Psoas muscle (tissue), 8 donors: Measurements from ENCODE around the gene PRPF39. TPM values are rescaled to one million over a fixed set of nuclear protein-coding genes. Genes with fewer than 3 reads are reported as not detected.

Source experiments
- ATAC-seq, 4 donors: fragments of 200-7000 bp; cut with Tn5 transposase; one replicate each; pipeline ENCODE4 v1.9.1; 2020; ENCODE audit warnings: moderate library complexity in 3 of 4, mild to moderate bottlenecking in 2 of 4
- DNase-seq, 2 donors: peaks; one replicate each; pipeline ENCODE4 v3.0.0-alpha.2; 2020
- H3K27ac ChIP-seq: fragments of 200-600 bp; one replicate; pipeline ENCODE4 v1.8.0; 2022
- H3K27me3 ChIP-seq, 3 donors: fragments of 200-600 bp in 1 of 3; one replicate each; pipeline versions ENCODE4 v1.6.1 to v1.8.0; 2013 to 2022; ENCODE audit warnings: low read length in 2 of 3, mild to moderate bottlenecking in 2 of 3, moderate library complexity in 1 of 3; ENCODE audit not compliant: insufficient read depth in 3 of 3
- H3K36me3 ChIP-seq, 2 donors: fragments of 200-600 bp in 1 of 2; one replicate each; pipeline versions ENCODE4 v1.6.1 to v1.8.0; 2013 to 2022; ENCODE audit warnings: low read depth in 1 of 2, mild to moderate bottlenecking in 1 of 2, moderate library complexity in 1 of 2; ENCODE audit not compliant: insufficient read depth in 1 of 2
- H3K4me1 ChIP-seq: fragments of 200-600 bp; one replicate; pipeline ENCODE4 v1.8.0; 2022
- H3K4me3 ChIP-seq: fragments of 200-600 bp; one replicate; pipeline ENCODE4 v1.8.0; 2022; ENCODE audit warnings: mild to moderate bottlenecking
- H3K9me3 ChIP-seq: fragments of 200-600 bp; one replicate; pipeline ENCODE4 v1.8.0; 2022
- WGBS, 3 donors: extraction: QIAGEN DNeasy Blood & Tissue Kit; methylation state at CpG; one replicate each; pipeline versions ENCODE4 v1.1.6 to v1.1.7; 2013; 5-methylcytosine and 5-hydroxymethylcytosine counted together
- intact Hi-C, 2 donors: fragments of 100-400 bp; cut with DNase I; formaldehyde crosslinking; loops; one replicate each; pipeline versions ENCODE4 v1.11.0 to v1.14.2; 2022
- polyA plus RNA-seq, 3 donors: library from polyadenylated mRNA; stranded (reverse); fragments of 200-250 nt; gene quantifications; one replicate each; pipeline ENCODE4 v1.2.3, GENCODE V29; 2013
- total RNA-seq, 4 donors: library from RNA; stranded (reverse); fragmentation: NEBNext Ultra II Directional in 2 of 4; extraction: Animal tissue kit (Norgen Biotek cat#: 25700) in 2 of 4; gene quantifications; one replicate each; pipeline versions ENCODE4 v1.2.1 to v1.2.4, GENCODE V29; 2021 to 2023
- TF ChIP-seq, protein P1 (sequence below): fragments of 200-600 bp; IDR thresholded peaks from one replicate; pipeline ENCODE4 v1.8.0; 2022; ENCODE audit warnings: antibody characterized with exemption
- donor health status: healthy with polysubstance abuse.
- donor health status: DM: no; HTN: no; CAD: no; lungs with moderate emphysema.
- donor health status: Bipolar disorder and iron deficiency.
- donor health status: healthy.
- donor health status: DM: yes; HTN: yes; CAD: no.
- donor health status: DM: no; HTN: no; CAD: no.
- donor health status: DM: no; HTN: no; CAD: no.
- donor health status: DM: yes; HTN: yes; CAD: no.

PRPF39 gene
- total and polyA plus RNA-seq, 7 donors, result 10.1 to 32.4 (median 18.2) TPM

DNA sequence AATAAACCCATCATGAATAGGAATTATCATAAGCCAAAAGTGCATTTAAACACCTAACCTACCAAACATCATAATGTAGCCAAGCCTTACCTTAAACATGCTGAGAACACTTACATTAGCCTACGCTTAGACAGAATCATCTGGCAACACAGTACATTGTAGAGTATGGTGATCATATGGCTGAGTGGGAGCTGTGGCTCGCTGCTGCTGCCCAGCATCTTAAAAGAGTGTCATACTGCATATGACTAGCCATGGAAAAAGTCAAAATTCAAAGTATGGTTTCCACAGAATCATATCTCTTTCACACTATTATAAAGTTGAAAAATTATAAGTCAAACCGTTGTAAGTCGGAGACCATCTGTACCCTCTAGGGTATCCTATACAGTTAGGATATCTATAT, 32.0 kb upstream of the PRPF39 start:
- intact Hi-C loops, result no loop called here

DNA sequence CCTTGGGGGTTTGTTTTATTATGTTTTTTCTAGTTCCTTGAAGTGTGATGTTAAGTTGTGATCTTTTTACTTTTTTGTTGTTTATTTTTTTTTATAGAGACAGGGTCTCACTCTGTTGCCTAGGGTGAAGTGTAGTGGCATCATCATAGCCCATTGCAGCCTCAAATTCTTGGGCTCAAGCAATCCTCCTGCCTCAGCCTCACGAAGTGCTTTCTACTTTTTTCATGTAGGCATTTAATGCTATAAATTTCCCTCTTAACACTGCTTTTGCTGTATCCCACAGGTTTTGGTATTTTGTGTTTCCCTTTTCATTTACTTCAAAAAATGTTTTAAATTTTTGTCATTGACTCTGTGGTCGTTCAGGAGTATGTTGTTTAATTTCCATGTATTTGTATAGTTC, 26.6 kb upstream of the PRPF39 start:
- Histone ChIP-seq H3K4me1 (no peaks in the 10 kb centered on the region), H3K27me3 (no peaks in the 10 kb centered on the region), H3K9me3 (no peaks in the 10 kb centered on the region), H3K27ac (no peak overlapping the region), H3K4me3 (no peak overlapping the region), H3K36me3 (peaks cover 0 to 31% of the 10 kb centered on the region in 2 donors)
- no peak for DNase-seq
- intact Hi-C loops, result no loop called here
- no peak for ATAC-seq
- 97 to 100% (median 99%) methylated on average over 2 of the region's 2 CpGs for WGBS, 3 donors
- TF ChIP-seq, protein P1, sequence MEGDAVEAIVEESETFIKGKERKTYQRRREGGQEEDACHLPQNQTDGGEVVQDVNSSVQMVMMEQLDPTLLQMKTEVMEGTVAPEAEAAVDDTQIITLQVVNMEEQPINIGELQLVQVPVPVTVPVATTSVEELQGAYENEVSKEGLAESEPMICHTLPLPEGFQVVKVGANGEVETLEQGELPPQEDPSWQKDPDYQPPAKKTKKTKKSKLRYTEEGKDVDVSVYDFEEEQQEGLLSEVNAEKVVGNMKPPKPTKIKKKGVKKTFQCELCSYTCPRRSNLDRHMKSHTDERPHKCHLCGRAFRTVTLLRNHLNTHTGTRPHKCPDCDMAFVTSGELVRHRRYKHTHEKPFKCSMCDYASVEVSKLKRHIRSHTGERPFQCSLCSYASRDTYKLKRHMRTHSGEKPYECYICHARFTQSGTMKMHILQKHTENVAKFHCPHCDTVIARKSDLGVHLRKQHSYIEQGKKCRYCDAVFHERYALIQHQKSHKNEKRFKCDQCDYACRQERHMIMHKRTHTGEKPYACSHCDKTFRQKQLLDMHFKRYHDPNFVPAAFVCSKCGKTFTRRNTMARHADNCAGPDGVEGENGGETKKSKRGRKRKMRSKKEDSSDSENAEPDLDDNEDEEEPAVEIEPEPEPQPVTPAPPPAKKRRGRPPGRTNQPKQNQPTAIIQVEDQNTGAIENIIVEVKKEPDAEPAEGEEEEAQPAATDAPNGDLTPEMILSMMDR, result no peak

More for the DNA sequence above, 32.0 kb upstream of the PRPF39 start:
- 94 to 97% (median 95%) methylated on average over 4 of the region's 4 CpGs for WGBS, 3 donors
- H3K27ac ChIP-seq, result no peak overlapping the region
- peaks cover 0 to 81% of the 10 kb centered on the region in 2 donors for H3K36me3 ChIP-seq
- H3K9me3 ChIP-seq, result no peaks in the 10 kb centered on the region
- DNase-seq (no peak), ATAC-seq (no peak)
- TF ChIP-seq, protein P1, result no peak
- no peak overlapping the region for H3K4me3 ChIP-seq
- H3K4me1 ChIP-seq, result no peaks in the 10 kb centered on the region
- no peaks in the 10 kb centered on the region for H3K27me3 ChIP-seq

DNA sequence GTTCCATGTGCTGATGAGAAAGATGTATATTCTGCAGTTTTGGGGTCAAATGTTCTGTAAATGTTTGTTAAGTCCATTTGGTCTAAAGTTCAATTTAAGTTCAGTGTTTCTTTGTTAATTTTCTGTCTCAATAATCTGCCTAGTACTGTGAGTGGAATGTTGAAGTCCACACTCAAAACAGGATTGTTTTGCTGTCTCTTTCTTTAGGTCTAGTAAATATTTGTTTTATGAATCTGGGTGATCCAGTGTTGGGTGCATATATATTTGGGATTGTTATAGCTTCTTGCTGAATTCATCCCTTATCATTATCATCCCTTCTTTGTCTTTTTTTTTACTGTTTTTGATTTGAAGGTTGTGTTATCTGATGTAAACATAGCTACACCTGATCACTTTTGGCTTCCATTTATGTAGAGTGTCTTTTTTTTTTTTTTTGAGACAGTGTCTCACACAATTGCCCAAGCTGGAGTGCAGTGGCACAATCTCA, 26.0 kb upstream of the PRPF39 start:
- no peak for ATAC-seq
- no peak for DNase-seq
- H3K9me3 ChIP-seq, result no peaks in the 10 kb centered on the region
- no peaks in the 10 kb centered on the region for H3K27me3 ChIP-seq
- H3K36me3 ChIP-seq, result peaks cover 0 to 25% of the 10 kb centered on the region in 2 donors
- no peak overlapping the region for H3K4me3 ChIP-seq
- intact Hi-C loops, result no loop called here
- TF ChIP-seq, protein P1, result no peak
- no peaks in the 10 kb centered on the region for H3K4me1 ChIP-seq
- H3K27ac ChIP-seq, result no peak overlapping the region

DNA sequence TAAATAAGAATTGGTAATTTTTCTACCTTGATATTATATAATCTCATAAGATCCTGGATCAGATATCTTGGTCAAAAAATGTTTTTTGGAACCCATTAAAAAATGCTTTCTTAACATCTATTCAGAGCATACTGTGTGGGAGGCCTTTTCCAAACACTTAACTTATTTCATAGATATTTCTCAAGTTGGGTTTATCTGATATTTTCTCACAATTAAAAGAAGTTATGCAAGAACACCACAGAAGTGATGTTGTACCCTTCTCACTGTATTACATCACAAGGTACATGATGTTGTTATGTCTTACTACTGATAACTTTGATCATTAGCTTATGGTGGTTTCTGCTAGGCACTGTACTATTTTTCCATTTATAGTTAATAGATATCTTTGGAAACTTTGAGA, 23.4 kb upstream of the PRPF39 start:
- peaks cover 7% of the 10 kb centered on the region for H3K4me1 ChIP-seq
- no peak overlapping the region for H3K4me3 ChIP-seq
- no peak for ATAC-seq
- no peaks in the 10 kb centered on the region for H3K9me3 ChIP-seq
- no peaks in the 10 kb centered on the region for H3K36me3 ChIP-seq
- no peak overlapping the region for H3K27ac ChIP-seq
- no peak for DNase-seq
- H3K27me3 ChIP-seq, result no peaks in the 10 kb centered on the region
- intact Hi-C loops, result no loop called here
- TF ChIP-seq, protein P1, result no peak

DNA sequence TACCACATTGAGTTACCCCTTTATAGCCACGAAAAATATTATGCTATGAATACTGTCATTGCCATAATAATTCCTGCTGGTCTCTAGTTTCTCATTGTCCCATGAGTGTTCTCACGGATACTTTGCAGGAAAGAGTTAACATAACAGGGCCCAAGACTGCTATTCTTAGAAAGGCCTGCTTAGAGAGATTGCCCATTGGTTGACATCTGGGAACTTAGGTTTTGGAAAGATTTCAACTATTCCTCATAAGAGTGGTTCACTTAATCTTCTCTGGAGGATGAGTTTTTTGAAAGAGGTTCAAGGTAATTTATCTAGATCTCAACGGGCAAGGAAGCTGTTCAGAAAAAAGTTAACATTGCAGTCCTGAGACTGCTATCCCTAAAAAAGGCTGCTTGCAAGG, 18.4 kb upstream of the PRPF39 start:
- no peak for DNase-seq
- H3K27ac ChIP-seq, result peak overlapping the region; percentile 83
- H3K4me3 ChIP-seq, result peak overlapping the region; percentile 48
- H3K9me3 ChIP-seq, result no peaks in the 10 kb centered on the region
- H3K4me1 ChIP-seq, result peaks cover 20% of the 10 kb centered on the region
- intact Hi-C loops, result no loop called here
- 25 to 37% (median 35%) methylated on average over 3 of the region's 3 CpGs for WGBS, 3 donors
- peak; percentile 72 to 92 (median 81) for ATAC-seq
- H3K27me3 ChIP-seq, result no peaks in the 10 kb centered on the region
- TF ChIP-seq, protein P1, result no peak
- peaks cover 0 to 10% of the 10 kb centered on the region in 2 donors for H3K36me3 ChIP-seq
